Dendritic cell treated with granulocyte-macrophage colony-stimulating factor and Interleukin-4, amounts not matched to agents 40 ng/mL and 50 ng/mL, for 4 days (primary cell): ENCODE results near the gene THEMIS.
"Not testable (repeated sequence)": the region's sequence is repeated elsewhere in the genome, so short reads cannot be mapped to it uniquely, and the experiment has no call there.

Source experiments
- H3K27ac Mint-ChIP-seq: one replicate; pipeline ENCODE4 v1.8.0; 2022; ENCODE audit warnings: mild to moderate bottlenecking, mixed read lengths
- H3K27me3 Mint-ChIP-seq: one replicate; pipeline ENCODE4 v1.8.0; 2022; ENCODE audit warnings: mild to moderate bottlenecking, mixed read lengths
- H3K36me3 Mint-ChIP-seq: one replicate; pipeline ENCODE4 v1.8.0; 2022; ENCODE audit warnings: low read depth, mixed read lengths
- H3K4me1 Mint-ChIP-seq: one replicate; pipeline ENCODE4 v1.8.0; 2022; ENCODE audit warnings: low read depth, mixed read lengths
- H3K4me3 Mint-ChIP-seq: one replicate; pipeline ENCODE4 v1.8.0; 2022; ENCODE audit warnings: mild to moderate bottlenecking, moderate library complexity, mixed read lengths
- H3K9me3 Mint-ChIP-seq: one replicate; pipeline ENCODE4 v1.8.0; 2022; ENCODE audit warnings: mixed read lengths
- intact Hi-C: fragments of 100-400 bp; cut with micrococcal nuclease; formaldehyde crosslinking; loops from one replicate; pipeline ENCODE4 v1.15.0; 2022

THEMIS gene

DNA sequence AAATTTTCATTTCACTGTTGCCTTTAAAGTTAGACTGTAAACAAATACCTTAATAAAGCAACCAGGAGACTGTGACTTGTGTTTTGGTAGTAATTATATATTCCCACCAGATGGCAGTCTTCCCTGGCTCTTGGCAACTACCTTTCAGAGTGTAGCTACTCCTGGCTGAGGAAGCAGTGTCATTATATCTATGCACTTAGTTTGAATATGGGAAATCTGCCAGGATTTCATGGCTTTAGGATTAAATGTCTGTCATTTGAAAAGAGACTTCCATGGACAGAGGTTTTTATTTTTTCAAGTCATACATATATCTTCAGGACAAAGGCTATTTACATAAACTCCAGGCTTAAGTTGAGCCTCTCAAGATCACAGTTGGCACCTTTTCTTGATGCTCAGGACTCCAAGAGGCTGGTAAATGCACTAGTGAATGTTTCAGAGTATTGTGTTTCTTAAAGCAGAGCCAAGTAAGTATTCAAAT, 163.8 kb downstream of the THEMIS start:
- Mint-ChIP-seq H3K9me3 (no peaks in the 10 kb centered on the region), H3K27me3 (no peaks in the 10 kb centered on the region), H3K36me3 (no peaks in the 10 kb centered on the region), H3K4me1 (no peaks in the 10 kb centered on the region), H3K4me3 (no peak overlapping the region), H3K27ac (no peak overlapping the region)
- intact Hi-C loops, result loop anchor here (1.0 kb wide), 1 partner anchor 591 kb away; no protein-coding TSS in a partner anchor

- no peaks in the 10 kb centered on the region for H3K4me1 Mint-ChIP-seq
- no peaks in the 10 kb centered on the region for H3K9me3 Mint-ChIP-seq
- H3K27me3 Mint-ChIP-seq, result no peaks in the 10 kb centered on the region
- H3K27ac Mint-ChIP-seq, result no peak overlapping the region
- intact Hi-C loops, result no loop called here
- H3K4me3 Mint-ChIP-seq, result no peak overlapping the region
- H3K36me3 Mint-ChIP-seq, result no peaks in the 10 kb centered on the region
Measured at GRCh38 chr6:127732927-127733326, 167.9 kb downstream of the THEMIS start.

- H3K27me3 Mint-ChIP-seq, result no peaks in the 10 kb centered on the region
- no peaks in the 10 kb centered on the region for H3K36me3 Mint-ChIP-seq
- H3K27ac Mint-ChIP-seq, result no peak overlapping the region
- intact Hi-C loops, result no loop called here
- H3K4me1 Mint-ChIP-seq, result no peaks in the 10 kb centered on the region
- no peak overlapping the region for H3K4me3 Mint-ChIP-seq
- H3K9me3 Mint-ChIP-seq, result no peaks in the 10 kb centered on the region
Measured at GRCh38 chr6:127727260-127727953, 173.5 kb downstream of the THEMIS start.

GRCh38 chr6:127725821-127726220, 175.0 kb downstream of the THEMIS start:
- Mint-ChIP-seq H3K4me3 (no peak overlapping the region), H3K36me3 (no peaks in the 10 kb centered on the region), H3K4me1 (no peaks in the 10 kb centered on the region), H3K27me3 (no peaks in the 10 kb centered on the region), H3K9me3 (no peaks in the 10 kb centered on the region), H3K27ac (no peak overlapping the region)
- intact Hi-C loops, result no loop called here

GRCh38 chr6:127718694-127719093, 182.2 kb downstream of the THEMIS start:
- Mint-ChIP-seq H3K4me1 (no peaks in the 10 kb centered on the region), H3K27ac (no peak overlapping the region), H3K36me3 (no peaks in the 10 kb centered on the region), H3K9me3 (no peaks in the 10 kb centered on the region), H3K4me3 (no peak overlapping the region), H3K27me3 (no peaks in the 10 kb centered on the region)
- intact Hi-C loops, result no loop called here

- Mint-ChIP-seq H3K4me1 (no peaks in the 10 kb centered on the region), H3K27me3 (no peaks in the 10 kb centered on the region), H3K9me3 (no peaks in the 10 kb centered on the region), H3K36me3 (no peaks in the 10 kb centered on the region), H3K27ac (no peak overlapping the region), H3K4me3 (no peak overlapping the region)
- intact Hi-C loops, result no loop called here
Measured at GRCh38 chr6:127717384-127717783, 183.5 kb downstream of the THEMIS start.

DNA sequence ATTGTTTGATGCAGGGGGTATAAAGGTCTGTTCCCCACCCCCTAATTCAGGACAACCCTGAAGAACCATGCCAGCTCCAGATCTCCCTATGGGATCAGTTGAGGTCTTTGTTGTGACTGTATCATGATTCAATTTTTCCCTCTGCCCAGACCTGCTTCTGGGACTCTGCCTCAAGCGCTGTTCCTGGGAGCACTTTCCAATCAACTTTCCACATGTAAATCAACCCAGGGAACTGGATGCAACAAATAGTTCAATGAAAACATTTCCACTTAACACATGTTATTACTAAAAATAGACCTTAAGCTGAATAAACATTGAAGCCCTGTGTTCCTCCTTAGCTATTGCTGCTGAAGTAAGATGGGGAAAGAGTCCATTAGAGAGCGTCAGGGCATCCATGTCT, 184.4 kb downstream of the THEMIS start:
- H3K36me3 Mint-ChIP-seq, result no peaks in the 10 kb centered on the region
- H3K4me1 Mint-ChIP-seq, result no peaks in the 10 kb centered on the region
- intact Hi-C loops, result no loop called here
- no peak overlapping the region for H3K4me3 Mint-ChIP-seq
- no peaks in the 10 kb centered on the region for H3K27me3 Mint-ChIP-seq
- no peak overlapping the region for H3K27ac Mint-ChIP-seq
- no peaks in the 10 kb centered on the region for H3K9me3 Mint-ChIP-seq

DNA sequence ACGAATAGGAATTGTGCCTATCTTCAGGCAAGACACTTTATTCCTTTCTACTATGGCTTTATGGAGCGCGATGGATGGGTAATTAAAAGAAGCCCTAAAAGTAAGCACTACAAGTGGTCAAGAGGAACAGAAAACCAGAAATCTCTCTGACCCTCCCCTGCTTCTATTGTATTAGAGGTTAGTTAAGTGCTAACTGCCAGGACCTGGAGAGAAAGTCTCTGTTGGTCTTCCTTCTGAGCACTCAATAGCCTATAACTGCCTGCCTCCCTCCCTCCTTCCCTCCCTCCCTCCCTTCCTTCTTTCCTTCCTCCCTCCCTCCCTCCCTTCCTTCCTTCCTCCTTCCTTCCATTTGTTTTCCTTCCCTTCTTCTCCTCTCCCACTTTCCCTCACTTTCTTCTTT, 190.2 kb downstream of the THEMIS start:
- Mint-ChIP-seq H3K4me3 (no peak overlapping the region), H3K4me1 (no peaks in the 10 kb centered on the region), H3K9me3 (no peaks in the 10 kb centered on the region), H3K36me3 (no peaks in the 10 kb centered on the region), H3K27ac (no peak overlapping the region), H3K27me3 (no peaks in the 10 kb centered on the region)
- intact Hi-C loops, result no loop called here

DNA sequence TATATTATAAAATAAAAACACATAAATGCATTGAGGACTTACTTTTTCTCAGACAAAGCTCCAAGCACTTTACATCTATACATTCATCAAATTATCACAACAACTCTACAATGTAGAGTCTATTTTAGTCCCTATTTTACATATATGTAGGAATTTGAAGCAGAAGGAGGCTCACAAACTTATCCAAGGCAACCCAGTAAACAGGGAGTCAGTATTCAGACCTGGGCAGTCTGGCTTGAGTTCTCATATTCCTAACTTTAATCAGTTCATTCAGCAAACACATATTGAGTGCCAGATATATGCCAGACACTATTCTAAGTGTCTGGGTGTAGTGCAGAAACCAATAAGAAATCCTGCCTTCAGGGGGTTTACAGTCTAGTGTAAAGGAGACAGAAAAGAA, 194.6 kb downstream of the THEMIS start:
- Mint-ChIP-seq H3K4me3 (no peak overlapping the region), H3K9me3 (no peaks in the 10 kb centered on the region), H3K27ac (no peak overlapping the region), H3K4me1 (no peaks in the 10 kb centered on the region), H3K36me3 (no peaks in the 10 kb centered on the region), H3K27me3 (no peaks in the 10 kb centered on the region)
- intact Hi-C loops, result no loop called here

DNA sequence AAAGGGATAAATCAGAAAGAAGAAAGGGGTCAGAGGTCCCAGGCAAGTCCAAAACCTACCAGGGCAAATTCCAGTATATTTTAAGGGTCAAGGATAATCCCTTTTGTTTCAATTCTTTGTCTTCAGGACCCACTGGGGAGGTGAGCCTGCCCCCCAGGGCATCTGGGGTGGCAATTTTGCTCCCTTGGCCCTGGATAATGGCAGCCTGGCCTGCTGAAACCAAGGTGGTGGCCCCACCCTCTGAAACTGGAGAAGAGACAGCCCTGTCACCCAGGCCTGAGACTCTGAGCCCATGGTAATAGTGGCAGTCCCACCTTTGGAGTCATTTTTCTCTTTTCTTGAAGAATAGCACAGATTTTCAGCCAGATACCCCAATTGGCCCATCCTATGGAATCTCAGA, 205.8 kb downstream of the THEMIS start:
- H3K4me3 Mint-ChIP-seq, result no peak overlapping the region
- intact Hi-C loops, result no loop called here
- H3K4me1 Mint-ChIP-seq, result no peaks in the 10 kb centered on the region
- no peaks in the 10 kb centered on the region for H3K36me3 Mint-ChIP-seq
- no peaks in the 10 kb centered on the region for H3K27me3 Mint-ChIP-seq
- no peak overlapping the region for H3K27ac Mint-ChIP-seq
- H3K9me3 Mint-ChIP-seq, result no peaks in the 10 kb centered on the region

- H3K36me3 Mint-ChIP-seq, result no peaks in the 10 kb centered on the region
- no peak overlapping the region for H3K27ac Mint-ChIP-seq
- no peaks in the 10 kb centered on the region for H3K9me3 Mint-ChIP-seq
- H3K4me3 Mint-ChIP-seq, result no peak overlapping the region
- H3K4me1 Mint-ChIP-seq, result no peaks in the 10 kb centered on the region
- H3K27me3 Mint-ChIP-seq, result no peaks in the 10 kb centered on the region
- intact Hi-C loops, result no loop called here
Measured at GRCh38 chr6:127691146-127691545, 209.7 kb downstream of the THEMIS start.

DNA sequence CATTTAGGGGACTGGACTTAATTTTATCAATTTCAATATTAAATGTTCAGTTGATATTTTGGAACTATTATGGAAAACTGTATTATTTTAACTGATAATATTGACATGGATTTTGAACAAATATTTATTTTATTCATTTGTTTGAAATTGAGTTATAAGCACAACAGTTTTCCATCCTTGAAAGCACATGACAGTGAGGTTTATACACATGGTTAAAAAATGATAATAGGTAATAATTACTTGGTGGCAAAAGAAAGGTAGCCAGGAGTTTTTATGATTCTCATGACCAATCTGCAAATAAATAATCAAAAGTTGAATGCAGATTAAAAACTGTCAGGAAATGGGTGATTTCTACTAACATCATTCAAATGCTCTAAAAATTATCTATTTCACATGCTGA, 210.3 kb downstream of the THEMIS start:
- H3K9me3 Mint-ChIP-seq, result no peaks in the 10 kb centered on the region

DNA sequence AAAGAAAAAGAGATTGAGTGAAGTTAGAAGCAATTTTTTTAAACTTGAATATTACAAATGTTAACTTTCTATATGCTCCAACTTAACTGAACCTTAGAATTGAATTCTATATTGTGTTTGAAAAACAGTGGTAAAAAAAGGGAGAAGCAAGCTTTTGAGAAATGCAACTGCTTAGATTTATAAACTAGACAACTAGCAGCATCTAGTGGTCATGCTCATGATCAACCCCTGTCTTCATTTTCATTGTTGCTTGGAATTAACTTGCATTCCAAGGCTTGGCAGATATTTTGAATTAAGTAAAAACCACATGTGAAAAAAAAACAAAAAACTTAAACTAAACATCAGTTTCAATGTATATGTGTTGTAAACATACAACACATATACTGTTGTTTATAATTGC, 210.8 kb downstream of the THEMIS start:
- H3K9me3 Mint-ChIP-seq, result no peaks in the 10 kb centered on the region
- no peaks in the 10 kb centered on the region for H3K27me3 Mint-ChIP-seq
- intact Hi-C loops, result no loop called here
- H3K4me3 Mint-ChIP-seq, result no peak overlapping the region
- H3K4me1 Mint-ChIP-seq, result no peaks in the 10 kb centered on the region
- no peak overlapping the region for H3K27ac Mint-ChIP-seq
- H3K36me3 Mint-ChIP-seq, result no peaks in the 10 kb centered on the region

More for the DNA sequence above, 210.3 kb downstream of the THEMIS start:
- no peak overlapping the region for H3K4me3 Mint-ChIP-seq
- no peaks in the 10 kb centered on the region for H3K4me1 Mint-ChIP-seq
- intact Hi-C loops, result no loop called here
- H3K36me3 Mint-ChIP-seq, result no peaks in the 10 kb centered on the region
- H3K27ac Mint-ChIP-seq, result no peak overlapping the region
- no peaks in the 10 kb centered on the region for H3K27me3 Mint-ChIP-seq

- H3K27me3 Mint-ChIP-seq, H3K4me3 Mint-ChIP-seq, H3K27ac Mint-ChIP-seq, H3K4me1 Mint-ChIP-seq, H3K9me3 Mint-ChIP-seq, intact Hi-C loops, H3K36me3 Mint-ChIP-seq: not testable (repeated sequence)
Measured at GRCh38 chr6:127687490-127687889, 213.4 kb downstream of the THEMIS start.

DNA sequence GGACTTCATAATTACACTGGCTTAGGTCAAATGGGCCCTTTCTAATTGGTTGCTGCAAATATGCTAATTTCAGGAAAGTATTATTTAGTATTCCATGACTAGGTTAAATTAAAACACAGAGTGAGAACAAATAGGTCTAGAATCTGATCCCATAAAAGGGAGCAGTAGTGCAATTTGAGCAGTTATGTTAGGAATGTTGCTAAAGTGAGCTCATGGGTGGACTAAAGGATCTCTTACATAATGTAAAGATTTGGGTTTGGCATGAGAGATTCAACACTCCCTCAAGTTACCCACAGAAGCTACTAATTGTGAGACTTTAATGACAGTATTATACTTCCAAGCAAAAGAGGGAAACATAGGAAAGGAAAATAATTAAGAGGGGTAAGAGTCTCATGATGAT, 214.8 kb downstream of the THEMIS start:
- H3K4me3 Mint-ChIP-seq, result no peak overlapping the region
- H3K9me3 Mint-ChIP-seq, result no peaks in the 10 kb centered on the region
- no peaks in the 10 kb centered on the region for H3K27me3 Mint-ChIP-seq
- intact Hi-C loops, result no loop called here
- no peaks in the 10 kb centered on the region for H3K4me1 Mint-ChIP-seq
- no peak overlapping the region for H3K27ac Mint-ChIP-seq
- H3K36me3 Mint-ChIP-seq, result no peaks in the 10 kb centered on the region
